HG03571 (cell line): Measurements from ENCODE around the gene TULP4.
"Not testable (repeated sequence)": the region's sequence is repeated elsewhere in the genome, so short reads cannot be mapped to it uniquely, and the experiment has no call there.

Experiments used
- ATAC-seq: cut with Tn5 transposase; IDR thresholded peaks from one replicate; pipeline ENCODE4 v1.9.1; 2021; ENCODE audit not compliant: unreplicated experiment

Gene TULP4

DNA sequence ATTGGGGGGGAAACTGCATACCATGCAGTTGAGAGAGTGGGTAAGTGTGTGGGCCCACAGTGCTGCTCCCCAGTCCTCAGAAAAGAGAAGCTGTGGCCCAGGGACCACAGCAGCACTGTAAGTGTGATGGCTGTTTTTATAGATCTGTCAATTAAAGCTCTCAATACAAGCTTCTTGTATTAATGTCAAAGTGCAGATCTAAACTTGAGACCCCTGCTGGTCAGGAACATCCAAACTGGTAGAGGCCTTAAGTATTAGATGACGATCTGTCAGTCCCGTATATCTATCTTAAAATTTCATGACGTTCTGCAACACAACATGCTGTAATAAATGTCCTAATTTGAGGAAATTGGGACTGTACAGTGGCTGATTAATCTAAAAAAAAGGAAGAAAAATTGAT lies 74.8 kb downstream of the TULP4 start:
- ATAC-seq = no peak

- ATAC-seq = no peak
Observed at GRCh38 chr6:158387578-158387977, 75.3 kb downstream of the TULP4 start.

DNA sequence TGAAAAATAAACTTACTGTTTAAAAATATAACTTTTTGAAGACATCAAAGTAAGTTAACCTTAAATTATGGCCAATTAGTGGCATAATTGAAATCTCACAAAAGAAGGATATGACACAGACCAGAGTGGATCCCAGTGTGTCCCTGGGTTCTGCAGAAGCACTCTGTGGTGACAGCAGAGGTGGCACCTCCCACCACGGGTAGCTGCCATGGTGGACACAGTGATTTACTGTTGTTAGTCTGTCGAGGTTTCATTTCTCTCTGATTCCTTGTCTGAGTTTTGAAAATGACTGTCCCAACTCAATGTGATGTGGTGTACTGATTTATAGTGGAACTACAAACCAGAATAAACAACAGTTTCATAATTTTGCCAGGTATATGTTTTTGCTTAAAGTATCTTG lies 76.5 kb downstream of the TULP4 start:
- no peak for ATAC-seq

DNA sequence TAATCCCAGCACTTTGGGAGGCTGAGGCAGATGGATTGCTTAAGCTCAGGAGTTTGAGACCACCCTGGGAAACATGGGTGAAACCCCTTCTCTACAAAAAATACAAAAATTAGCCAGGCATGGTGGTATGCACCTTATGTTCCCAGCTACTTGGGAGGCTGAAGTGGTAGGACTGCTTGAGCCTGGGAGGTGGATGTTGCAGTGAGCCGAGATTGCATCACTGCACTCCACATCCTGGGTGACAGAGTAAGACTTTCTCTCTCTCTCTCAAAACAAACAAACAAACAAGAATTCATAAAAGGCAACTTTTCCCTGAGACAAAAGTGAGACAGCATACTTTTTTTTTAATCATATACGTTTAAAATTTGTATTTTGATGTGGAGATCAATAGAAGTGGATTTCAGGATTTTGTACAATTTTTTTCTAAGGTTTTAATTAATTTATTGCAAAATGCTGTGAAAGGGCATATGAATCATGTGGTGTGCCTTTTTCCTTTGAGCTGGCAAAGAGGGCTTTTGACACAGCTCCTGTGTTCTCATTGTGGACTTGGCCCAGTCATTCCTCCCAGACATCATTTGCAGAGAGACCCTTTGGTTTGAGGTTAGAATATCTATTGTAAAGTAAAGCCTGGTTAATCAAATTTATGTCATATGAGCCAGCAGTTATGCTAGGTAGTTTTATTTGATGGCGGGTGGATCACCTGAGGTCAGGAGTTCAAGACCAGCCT lies 77.1 kb downstream of the TULP4 start:
- no peak for ATAC-seq

- ATAC-seq = no peak
Observed at GRCh38 chr6:158391276-158391675, 79.0 kb downstream of the TULP4 start.

DNA sequence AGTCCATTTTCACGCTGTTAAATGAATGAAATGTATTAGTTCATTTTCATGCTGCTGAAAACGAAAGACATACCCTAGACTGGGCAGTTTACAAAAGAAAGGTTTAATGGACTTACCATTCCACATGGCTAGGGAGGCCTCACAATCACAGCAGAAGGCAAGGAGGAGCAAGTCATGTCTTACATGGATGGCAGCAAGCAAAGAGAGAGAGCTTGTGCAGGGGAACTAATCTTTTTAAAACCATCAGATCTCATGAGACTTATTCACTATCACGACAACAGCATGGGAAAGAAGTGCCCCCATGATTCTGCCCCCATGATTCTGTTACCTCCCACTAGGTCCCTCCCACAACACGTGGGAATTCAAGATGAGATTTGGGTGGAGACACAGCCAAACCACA lies 79.7 kb downstream of the TULP4 start:
- ATAC-seq = not testable (repeated sequence)

DNA sequence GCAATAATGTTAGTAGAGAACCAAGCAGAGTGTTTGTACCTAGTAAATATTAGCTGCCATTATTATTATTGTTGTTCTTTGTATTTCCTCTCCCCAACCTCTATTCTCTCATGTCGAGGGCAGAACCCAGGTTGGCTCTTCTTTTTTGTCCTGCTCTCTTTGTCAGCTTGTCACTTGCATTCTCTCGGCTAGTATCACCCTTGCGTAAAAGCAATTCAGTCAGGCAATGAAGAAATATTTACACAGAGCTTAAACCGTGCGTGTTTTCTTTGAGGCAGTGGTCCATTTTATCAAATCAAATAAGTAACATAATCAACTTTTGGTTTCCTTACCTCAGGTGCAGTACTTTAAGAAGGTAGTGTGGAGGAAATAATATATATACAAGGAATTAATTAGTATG lies 83.9 kb downstream of the TULP4 start:
- ATAC-seq = no peak

GRCh38 chr6:158397578-158397977 lies 85.3 kb downstream of the TULP4 start:
- ATAC-seq = no peak

DNA sequence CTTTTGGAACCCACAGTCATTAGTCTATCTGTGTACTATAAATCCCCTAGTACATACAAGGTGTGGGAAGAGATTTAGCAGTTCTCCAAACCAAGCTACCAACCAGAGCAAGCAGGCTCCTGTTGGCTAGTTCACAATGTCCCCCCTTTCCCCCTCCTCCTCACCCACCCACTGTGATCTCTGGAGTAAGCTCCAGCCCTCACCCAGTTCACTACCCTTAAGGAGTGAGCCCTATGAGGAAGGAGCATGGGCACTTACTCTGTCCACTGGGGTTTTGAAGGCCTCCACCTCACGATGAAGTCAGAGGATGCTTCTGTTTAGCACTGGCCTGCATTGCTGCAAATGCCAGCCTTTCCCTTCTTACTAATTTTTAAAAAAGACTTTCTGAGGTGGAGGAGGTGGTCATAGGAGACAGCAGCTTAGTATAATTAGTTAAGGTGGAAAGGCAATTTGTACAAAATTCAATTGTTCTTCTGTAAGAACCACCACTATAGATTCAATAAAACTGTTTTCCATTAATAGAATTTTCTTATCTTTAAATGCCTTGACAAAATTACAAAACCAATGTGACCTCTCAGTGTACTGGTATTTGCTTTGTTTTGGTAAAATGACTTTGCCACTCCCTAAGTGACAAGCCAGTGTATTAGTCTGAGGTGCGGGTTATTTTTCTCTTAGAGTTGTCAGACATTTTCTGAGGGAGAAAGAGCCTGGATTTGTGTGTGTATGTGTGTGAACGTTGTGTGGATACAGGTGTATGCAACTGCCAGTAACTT lies 86.2 kb downstream of the TULP4 start:
- no peak for ATAC-seq

- ATAC-seq = no peak
Observed at GRCh38 chr6:158399040-158399700, 86.9 kb downstream of the TULP4 start.

GRCh38 chr6:158402184-158402583 lies 89.9 kb downstream of the TULP4 start:
- no peak for ATAC-seq

- not testable (repeated sequence) for ATAC-seq
Observed at GRCh38 chr6:158405321-158405831, 93.1 kb downstream of the TULP4 start.

DNA sequence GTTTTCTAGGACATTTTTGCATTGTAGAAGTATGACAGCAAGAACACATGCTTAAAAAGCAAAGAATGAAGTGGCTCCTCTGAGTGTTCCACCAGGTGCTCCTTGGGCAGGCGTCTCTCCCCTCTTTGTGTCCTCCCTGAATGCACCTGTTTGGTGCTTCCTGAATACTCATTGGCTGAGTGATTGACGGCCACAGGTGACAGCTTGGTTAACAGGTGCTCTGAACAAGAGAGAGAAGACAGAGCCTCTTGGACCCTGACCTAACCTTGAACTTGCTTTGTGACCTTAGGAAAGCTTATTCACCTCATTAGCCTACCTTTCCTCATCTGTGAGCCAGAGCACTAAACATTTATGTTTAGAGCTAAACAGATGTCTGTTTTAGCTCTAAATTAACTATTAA lies 93.7 kb downstream of the TULP4 start:
- ATAC-seq = no peak

DNA sequence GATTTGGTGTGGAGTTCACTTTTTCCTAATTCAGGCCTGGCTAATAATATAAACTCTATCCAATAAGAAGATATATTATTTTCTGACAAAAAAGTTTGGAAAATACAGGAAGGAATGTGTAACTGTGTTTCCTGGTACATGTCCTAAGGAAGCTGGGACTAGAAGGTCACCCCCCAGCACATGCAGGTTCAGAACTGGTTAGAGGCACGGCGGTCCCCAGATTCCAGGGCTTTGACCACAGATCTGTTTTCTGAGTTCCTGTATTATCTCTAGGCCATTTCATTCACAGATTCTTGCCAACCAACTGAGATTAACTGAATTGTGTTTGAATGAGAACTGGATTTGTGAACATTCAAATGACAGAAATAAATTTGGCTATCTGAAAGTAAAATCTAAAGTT lies 94.5 kb downstream of the TULP4 start:
- no peak for ATAC-seq

DNA sequence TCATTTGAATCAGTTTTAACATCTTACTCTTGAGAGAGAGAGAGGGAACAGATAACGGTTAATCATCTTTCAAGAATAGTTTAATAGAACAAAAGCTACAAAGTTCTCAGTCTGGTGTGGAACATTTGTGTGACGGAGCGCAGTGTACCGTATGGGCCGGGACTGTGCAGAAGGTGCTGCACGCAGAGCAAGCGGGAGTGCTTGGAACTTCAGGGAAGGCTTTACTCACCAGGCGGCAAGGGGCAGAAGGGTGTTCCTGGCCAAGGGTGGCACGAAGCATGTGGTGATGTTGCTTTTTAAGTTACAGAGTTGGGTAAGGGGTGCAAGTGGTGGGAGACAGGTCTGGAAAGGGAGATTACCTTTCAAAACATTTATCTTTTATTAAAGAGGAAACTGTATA lies 95.7 kb downstream of the TULP4 start:
- no peak for ATAC-seq

- no peak for ATAC-seq
Observed at GRCh38 chr6:158408552-158409130, 96.4 kb downstream of the TULP4 start.

- no peak for ATAC-seq
Observed at GRCh38 chr6:158409451-158409850, 97.2 kb downstream of the TULP4 start.

- ATAC-seq = no peak
Observed at GRCh38 chr6:158410784-158411183, 98.5 kb downstream of the TULP4 start.

DNA sequence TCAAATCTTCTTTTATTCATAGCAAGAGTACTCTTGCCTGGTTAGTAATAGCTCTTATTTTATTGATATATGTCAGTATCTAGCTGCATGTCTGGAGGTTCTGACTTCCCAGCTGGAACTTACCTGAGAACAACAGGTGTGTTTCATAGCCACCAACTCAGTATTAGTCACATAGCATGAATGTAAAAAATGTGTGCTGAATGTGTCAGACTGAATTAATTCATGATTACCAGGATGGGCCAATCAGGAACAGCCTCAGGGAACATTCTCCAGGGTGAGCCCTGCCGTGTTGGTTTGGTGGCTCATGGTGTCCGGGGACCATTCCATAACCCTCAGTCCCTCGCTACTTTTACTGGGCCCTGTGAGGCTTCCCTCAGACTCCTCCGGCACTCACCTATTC lies 99.7 kb downstream of the TULP4 start:
- no peak for ATAC-seq

DNA sequence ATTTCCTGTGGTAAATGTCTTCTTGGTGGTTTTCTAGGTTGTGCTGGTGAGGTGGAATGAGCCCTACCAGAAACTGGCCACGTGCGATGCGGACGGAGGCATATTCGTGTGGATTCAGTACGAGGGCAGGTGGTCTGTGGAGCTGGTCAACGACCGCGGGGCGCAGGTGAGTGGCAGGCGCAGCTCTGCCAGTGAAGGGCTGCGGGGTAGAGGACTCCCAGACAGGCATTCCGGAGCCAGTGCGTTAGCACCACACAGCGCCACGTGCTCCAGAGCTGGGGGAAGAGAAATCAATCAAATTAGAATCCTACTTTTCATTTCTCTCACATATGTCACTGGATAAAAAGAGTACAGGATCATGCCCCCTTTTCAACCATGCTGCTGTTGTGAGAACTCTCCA lies 100.8 kb downstream of the TULP4 start:
- no peak for ATAC-seq

- ATAC-seq = no peak
Observed at GRCh38 chr6:158413814-158414565, 101.7 kb downstream of the TULP4 start.
